Activated T-helper 1 cell treated with Interleukin-2 at 50 U/mL for 16 hours (primary cell): ENCODE data around the gene GTF2IRD1.
A peak's percentile ranks its signal among the peaks of the same experiment; 100 is the strongest.
"Not testable (repeated sequence)": the region's sequence is repeated elsewhere in the genome, so short reads cannot be mapped to it uniquely, and the experiment has no call there.

Source experiments
- DNase-seq: peaks from one replicate; pipeline ENCODE4 v3.0.0-alpha.2; 2020; ENCODE audit warnings: low read depth

The GTF2IRD1 gene

GRCh38 chr7:74453322-74454011 lies at the start of gene GTF2IRD1:
TSS of gene GTF2IRD1 (plus strand) at chr7:74453906. CDS start at chr7:74508081, 54,175 bp downstream.
- peak; percentile 33 for DNase-seq

- DNase-seq, result no peak
Measured at GRCh38 chr7:74404388-74404700, 49.4 kb upstream of the GTF2IRD1 start.

GRCh38 chr7:74404741-74405140 lies 49.0 kb upstream of the GTF2IRD1 start:
- DNase-seq, result no peak

- DNase-seq, result no peak
Measured at GRCh38 chr7:74405191-74405898, 48.4 kb upstream of the GTF2IRD1 start.

- DNase-seq, result no peak
Measured at GRCh38 chr7:74405899-74406512, 47.7 kb upstream of the GTF2IRD1 start.

- no peak for DNase-seq
Measured at GRCh38 chr7:74407958-74408357, 45.7 kb upstream of the GTF2IRD1 start.

- no peak for DNase-seq
Measured at GRCh38 chr7:74409571-74409970, 44.1 kb upstream of the GTF2IRD1 start.

GRCh38 chr7:74410772-74411171 lies 42.9 kb upstream of the GTF2IRD1 start:
- DNase-seq, result no peak

GRCh38 chr7:74411571-74411970 lies 42.1 kb upstream of the GTF2IRD1 start:
- DNase-seq, result not testable (repeated sequence)

GRCh38 chr7:74412056-74412455 lies 41.6 kb upstream of the GTF2IRD1 start:
- no peak for DNase-seq

- no peak for DNase-seq
Measured at GRCh38 chr7:74412603-74413002, 41.1 kb upstream of the GTF2IRD1 start.

- DNase-seq, result not testable (repeated sequence)
Measured at GRCh38 chr7:74414595-74415333, 38.9 kb upstream of the GTF2IRD1 start.

- DNase-seq, result peak; percentile 27
Measured at GRCh38 chr7:74417419-74417971, 36.2 kb upstream of the GTF2IRD1 start.

- DNase-seq, result no peak
Measured at GRCh38 chr7:74418076-74418475, 35.6 kb upstream of the GTF2IRD1 start.

GRCh38 chr7:74418538-74418937 lies 35.2 kb upstream of the GTF2IRD1 start:
- no peak for DNase-seq

- not testable (repeated sequence) for DNase-seq
Measured at GRCh38 chr7:74419232-74419631, 34.5 kb upstream of the GTF2IRD1 start.

- DNase-seq, result no peak
Measured at GRCh38 chr7:74420006-74420405, 33.7 kb upstream of the GTF2IRD1 start.

- DNase-seq, result no peak
Measured at GRCh38 chr7:74424291-74424880, 29.3 kb upstream of the GTF2IRD1 start.

GRCh38 chr7:74428023-74428422 lies 25.7 kb upstream of the GTF2IRD1 start:
- no peak for DNase-seq

- no peak for DNase-seq
Measured at GRCh38 chr7:74429153-74429747, 24.5 kb upstream of the GTF2IRD1 start.

- DNase-seq, result not testable (repeated sequence)
Measured at GRCh38 chr7:74430409-74430808, 23.3 kb upstream of the GTF2IRD1 start.
